DLD1 (cell line): ENCODE measurements around the gene EXOSC5.
"Not testable (repeated sequence)": the region's sequence is repeated elsewhere in the genome, so short reads cannot be mapped to it uniquely, and the experiment has no call there.

Experiments used
- in situ Hi-C: cut with HindIII; loops from 2 replicates; pipeline ENCODE4 v1.10.0; 2017; ENCODE audit warnings: low sequenced_read_pairs

EXOSC5 gene

DNA sequence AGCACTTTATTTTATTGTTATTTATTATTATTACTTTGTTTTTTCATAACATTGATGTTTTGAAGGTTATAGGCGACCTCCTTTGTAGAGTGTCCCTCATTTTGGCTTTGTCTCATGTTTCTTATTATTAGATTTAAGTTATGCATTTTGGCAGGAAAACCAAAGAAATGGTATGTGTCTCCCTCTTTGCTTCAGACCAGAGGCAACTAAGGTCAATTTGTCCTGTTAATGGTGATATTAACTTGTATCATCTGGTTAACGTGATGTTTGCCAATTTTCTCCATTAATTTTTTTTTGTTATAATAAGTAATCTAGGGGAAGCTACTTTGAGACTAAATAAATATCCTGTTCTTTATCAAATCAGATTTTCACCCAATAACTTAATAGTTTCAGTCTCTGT lies 24.7 kb downstream of the EXOSC5 start:
- in situ Hi-C loops = no loop called here

DNA sequence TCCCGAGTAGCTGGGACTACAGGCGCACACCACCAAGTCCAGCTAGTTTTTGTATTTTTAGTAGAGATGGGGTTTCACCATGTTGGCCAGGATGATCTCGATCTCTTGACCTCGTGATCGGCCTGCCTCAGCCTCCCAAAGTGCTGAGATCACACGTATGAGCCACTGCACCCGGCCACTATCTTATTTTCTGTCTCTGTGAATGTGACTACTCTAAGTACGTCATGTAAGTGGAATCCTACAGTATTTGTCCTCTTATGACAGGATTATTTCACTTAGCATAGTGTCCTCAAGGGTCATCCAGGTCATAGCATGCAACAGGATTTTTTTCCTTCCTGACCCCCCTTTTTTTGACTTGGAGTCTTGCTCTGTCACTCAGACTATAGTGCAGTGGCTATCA lies 25.6 kb downstream of the EXOSC5 start:
- in situ Hi-C loops = no loop called here

DNA sequence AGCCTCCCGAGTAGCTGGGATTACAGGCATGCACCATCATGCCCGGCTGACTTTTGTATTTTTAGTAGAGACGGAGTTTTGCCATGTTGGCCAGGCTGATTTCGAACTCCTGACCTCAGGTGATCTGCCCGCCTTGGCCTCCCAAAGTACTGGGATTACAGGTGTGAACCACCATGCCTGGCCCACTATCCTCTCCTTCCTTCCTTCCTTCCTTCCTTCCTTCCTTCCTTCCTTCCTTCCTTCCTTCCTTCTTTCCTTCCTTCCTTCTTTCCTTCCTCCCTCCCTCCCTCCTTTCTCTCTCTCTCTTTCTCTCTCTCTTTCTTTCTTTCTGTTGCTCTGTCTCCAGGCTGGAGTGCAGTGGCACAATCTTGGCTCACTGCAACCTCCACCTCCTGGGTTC lies 26.0 kb downstream of the EXOSC5 start:
- in situ Hi-C loops = not testable (repeated sequence)

DNA sequence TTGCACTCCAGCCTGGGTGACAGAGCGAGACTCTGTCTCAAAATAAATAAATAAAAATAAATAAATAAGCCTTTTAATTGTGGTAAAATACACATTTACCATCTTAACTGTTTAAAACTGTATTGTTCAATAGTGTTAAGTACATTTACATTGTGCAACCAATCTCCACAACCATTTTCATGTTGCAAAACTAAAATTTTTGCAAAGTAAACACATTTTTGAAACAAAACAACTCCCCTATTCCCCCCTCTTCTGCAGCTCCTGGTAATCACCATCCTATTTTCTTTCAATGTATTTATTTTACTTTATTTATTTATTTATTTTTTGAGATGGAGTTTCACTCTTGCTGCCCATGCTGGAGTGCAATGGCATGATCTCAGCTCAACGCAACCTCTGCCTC lies 27.4 kb downstream of the EXOSC5 start:
- in situ Hi-C loops = no loop called here

DNA sequence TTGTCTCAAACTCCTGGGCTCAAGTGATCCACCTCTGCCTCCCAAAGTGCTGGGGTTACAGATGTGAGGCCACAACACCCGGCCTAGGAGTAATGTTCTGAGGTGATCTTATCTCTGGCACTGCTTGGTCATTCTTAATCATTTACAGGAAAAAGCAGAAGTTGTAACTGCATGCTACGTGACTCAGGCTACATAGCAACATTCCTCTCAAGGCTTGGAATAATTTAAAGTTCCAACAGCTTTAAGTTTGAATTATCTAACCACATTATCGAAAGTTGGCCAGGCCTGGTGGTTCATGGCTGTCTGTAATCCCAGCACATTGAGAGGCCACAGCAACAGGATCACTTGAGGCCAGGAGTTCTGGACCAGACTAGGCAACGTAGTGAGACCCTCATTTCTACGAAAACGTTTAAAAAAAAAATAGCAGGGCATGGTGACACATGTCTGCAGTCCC lies 29.3 kb downstream of the EXOSC5 start:
- in situ Hi-C loops = no loop called here

DNA sequence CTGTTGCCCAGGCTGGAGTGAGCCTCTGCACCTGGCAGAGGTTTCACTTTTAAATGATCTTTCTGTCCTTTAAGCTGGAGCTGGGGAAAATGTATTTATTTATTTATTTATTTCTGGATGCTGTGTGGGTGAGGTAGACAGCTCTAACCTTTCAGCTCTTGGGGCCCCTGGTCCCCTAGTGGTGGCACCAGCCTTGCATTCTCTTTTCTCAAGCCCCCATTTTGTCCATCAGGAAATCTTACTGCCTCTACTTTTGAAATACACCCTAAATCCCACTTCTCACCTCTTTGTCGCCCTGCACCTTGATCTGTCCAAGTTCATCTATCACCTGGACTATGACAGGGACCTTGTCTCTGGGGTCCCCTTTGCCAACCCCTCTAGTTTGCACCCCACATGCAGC lies 31.1 kb downstream of the EXOSC5 start:
- in situ Hi-C loops = no loop called here

DNA sequence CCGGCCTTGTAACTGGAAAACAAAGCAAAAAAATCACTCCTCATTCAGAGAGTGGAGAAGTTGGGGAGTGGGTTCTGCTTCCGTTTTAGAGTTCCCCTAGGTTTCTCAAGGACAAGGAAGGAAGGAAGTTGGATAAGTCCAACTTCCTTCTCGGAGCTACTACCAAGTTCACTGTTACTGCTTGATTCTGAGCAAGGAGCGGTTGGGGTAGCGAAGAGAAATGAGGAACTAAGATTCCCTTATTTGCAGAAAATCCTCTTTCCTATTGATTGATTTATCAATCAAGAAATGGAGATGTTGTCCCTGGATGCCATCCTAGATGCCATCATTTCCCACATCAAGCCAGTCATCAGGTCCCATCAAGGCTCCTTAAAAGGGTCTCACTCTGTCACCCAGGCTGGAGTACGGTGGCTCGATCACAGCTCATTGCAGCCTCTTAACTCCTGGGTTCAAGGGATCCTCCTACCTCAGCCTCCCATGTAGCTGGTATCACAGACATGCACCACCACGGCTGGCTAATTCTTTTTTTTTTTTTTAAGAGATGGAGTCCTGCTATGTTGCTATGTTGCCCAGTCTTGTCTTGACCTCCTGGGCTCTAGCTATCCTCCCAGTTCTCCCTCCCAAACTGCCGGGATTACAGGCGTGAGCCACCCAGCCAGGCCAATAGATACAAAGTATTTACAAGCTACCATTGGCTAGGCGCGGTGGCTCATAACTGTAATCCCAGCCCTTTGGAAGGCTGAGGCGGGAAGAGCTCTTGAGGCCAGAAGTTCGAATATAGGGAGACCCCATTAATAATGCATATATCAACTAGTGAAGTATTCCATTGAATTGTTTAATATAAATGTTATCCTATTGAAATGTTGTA lies 32.4 kb downstream of the EXOSC5 start:
- in situ Hi-C loops = no loop called here

DNA sequence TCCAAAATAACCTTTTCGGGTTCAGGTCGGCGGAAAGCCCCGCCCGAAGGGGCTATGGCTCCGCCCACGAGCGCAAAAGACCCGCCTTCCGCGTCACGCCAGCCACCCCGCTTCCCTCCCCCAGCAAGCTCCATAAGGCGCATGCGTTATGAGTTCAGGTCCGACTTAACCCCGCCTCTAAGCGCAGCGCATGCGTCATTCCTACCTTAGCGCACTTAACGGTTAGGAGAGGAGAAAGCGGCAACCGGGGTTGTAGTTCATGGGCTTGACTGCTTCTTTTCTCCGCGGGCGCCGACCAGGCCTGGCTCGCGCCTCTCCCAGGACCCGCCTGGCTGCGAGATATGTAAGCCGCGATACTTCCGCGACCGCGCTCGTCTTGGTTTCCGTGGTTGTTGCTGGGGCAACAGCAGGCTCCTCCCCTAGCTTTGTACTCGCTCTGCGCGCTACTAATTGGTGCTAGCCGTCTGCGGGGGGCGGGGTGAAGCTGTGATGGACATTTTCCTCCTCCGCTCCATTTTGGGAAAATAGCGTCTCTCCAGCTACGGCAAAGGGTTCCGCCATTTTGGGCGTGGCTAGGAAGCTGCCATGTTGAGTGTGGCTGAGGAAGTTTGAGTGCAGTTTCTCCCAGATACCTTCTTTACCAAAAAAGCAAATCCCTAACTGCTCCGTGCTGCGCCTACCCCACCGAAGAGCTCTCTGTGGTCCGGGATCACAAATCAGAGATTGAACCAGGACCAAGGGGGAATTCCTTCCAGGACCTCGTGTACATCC lies 33.2 kb downstream of the EXOSC5 start, which contains the start of gene B9D2:
Gene B9D2, minus strand, starts transcription at position 397 of the 771 bp plus-strand sequence. CDS start 630 bp downstream, outside the sequence.
- in situ Hi-C loops = no loop called here

DNA sequence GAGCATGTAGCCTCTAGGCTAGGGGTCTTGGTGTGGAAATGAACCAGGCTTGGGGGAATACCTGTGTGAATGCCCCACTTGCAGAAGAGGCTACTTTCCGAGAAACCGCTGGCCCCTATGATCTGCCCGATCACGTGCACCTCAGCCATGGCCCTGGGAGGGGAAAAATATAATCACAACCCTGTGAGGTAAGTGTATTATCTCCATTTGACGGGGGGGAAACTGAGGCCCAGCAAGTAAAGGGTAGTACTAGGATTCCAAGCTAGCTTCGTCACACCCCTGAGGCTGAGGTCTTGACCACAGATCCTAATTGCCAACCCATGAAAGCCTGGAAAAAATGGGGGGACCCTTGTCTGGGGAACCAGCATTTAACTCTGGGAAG lies 33.8 kb downstream of the EXOSC5 start:
- in situ Hi-C loops = no loop called here

DNA sequence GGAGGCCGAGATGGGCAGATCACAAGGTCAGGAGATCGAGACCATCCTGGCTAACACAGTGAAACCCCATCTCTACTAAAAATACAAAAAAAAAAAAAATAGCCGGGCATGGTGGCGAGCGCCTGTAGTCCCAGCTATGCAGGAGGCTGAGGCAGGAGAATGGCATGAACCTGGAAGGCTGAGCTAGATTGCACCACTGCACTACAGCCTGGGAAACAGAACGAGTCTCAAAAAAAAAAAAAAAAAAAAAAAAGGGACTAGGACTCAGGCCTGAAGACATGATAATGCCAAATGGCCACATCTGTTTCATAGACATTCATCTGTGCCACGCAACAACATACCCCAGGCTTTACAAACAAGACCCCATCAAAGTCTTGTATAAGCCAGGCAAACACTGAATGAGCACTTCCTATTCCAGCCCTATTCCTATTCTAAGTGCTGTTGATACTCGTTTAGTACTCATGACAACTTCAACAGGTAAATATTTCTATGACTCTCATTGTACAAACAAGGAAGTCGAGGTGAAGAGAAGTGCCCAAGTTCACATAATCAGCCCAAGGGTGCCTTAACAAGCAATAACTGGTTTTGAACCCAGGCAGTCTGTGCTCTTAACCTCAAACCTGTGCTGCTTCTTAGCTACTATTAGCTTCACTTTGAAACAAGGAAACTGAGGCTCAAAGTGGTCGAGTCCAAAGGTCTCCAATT lies 34.9 kb downstream of the EXOSC5 start:
- in situ Hi-C loops = no loop called here

DNA sequence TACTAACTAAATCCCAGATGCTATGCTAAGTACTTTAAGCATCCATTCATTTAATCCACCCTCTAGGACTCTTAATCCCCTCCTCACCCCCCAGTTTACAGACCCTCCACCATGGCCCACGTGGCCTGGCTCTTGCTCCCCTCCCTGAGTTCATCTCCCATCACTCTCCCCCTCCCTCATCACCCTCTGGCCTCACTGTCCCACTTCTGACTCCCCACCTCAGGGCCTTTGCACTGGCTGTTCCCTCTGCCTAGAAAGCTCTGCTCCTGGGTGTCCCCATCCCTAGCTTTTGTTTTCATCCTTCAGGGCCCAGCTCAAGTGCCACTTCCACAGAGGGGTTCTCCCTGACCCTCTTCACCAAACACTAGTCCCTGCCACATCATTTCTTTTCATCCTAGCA lies 37.4 kb downstream of the EXOSC5 start:
- in situ Hi-C loops = no loop called here

DNA sequence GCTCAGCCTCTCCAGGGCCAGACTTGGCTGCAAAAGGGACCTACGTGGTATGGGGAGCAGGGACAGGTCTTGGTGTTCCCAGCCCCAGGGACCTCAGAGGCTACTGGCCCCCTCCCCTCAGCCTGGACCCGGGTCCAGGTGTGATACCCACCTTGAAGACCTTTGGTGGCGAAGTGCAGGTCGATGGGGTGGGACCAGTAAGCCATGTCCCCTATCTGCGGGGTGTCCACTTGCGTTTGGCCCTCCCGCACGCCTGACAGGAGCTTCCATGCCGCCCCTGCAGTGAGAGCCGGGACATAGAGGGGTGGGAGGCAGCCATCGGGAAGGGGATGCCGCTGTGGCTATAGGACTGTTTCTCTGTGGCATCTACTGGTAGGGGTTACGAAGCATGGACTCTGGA lies 39.4 kb downstream of the EXOSC5 start:
- in situ Hi-C loops = no loop called here

DNA sequence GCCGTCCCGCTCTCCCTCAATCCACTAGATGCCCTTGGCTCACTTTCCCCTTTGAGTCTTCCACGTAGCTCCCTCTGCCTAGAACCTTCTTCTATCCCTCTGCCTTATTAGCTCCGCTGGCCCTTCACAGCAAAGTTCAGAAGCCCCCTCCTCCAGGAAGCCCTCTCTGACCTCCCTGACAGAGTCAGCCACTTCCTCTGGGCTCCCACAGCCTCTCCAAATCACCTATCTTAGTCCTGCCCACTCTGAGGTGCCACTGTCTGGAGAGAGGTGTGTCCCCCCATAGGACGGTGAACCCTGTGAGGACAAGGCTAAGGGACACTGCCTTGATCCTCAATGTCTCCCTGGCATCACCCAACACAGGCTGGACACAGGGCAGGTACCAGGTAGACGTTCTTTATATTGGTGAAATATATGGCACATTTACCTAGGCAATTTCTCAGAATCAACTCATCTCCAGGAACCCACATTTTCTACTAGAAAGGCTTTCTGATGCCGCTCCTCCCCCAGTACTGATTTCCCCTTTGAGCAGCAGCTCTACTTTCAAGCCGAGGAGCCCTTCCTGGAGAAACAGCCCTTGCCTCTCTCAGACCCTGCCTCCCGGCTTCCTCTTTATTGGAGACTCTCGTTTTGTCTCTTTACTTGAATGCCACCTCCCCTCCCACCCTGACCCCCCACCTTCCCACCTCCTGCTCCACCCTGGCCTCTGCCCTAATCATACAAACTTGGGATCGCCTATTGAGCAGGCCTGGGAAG lies 40.0 kb downstream of the EXOSC5 start:
- in situ Hi-C loops = no loop called here

DNA sequence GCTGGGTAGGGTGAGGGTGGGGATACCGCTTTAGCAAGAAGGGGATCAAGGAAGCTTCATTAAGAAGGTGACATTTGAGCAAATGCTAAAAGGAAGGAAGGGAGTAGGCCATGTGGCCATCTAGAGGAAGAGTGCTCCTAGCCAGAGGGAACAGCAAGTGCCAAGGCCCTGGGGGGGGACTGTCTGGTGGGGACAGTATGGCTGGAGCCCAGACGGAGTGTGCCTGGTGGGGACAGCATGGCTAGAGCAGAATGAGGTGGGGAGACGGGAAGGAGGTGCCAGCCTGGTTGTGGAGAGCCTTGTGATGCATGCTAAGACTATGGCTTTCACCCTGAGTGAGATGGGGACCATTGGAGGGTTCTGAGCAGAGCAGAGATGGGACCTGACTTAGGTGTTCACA lies 41.4 kb downstream of the EXOSC5 start:
- in situ Hi-C loops = no loop called here

DNA sequence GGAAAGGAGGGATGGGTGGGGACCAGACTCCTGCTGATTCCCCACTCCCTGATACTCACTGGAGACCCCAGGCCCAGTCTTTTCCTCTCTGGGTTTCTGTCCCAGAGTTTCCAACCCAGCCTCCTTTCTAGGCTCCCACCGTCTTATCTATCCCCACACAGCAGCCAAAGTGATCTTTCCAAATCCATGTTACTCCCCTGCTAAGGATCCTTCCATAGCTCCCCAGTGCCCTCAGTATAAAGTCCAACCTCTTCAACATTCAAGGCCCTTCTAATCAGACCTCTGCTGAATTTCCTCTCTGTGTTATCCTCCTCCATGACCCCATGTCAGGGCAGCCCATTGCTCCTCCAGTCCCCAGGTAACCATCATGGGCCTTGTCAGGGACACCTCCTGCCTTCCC lies 42.1 kb downstream of the EXOSC5 start:
- in situ Hi-C loops = no loop called here

DNA sequence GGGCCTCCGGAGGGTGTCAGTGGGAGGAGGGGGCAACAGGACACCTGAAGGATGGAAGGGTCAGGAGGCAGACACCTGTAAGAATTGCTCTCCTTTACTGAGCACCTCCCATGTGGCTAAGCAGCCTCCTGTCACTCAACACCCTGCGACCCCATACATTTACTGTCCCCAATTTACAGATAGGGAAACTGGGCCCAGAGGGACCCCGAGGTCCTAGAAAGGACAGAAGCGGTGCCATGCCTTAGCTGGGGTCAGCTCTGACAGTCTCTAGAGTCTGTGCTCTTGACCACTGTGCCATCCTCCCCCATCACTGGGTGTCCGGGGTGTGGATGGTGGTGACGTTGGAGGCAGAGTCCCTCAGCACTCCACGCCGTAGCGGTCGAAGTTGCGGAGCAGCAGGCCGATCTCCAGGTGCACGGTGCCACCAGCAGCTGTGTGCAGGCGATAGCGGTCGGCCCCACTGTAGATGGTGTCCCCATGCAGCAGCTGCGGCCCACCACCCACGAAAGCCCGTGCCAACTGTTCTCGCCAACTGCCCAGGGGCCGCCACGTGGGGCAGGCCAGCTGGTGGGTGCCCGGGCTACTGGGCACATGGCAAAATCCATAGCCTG lies 42.7 kb downstream of the EXOSC5 start:
- in situ Hi-C loops = no loop called here

DNA sequence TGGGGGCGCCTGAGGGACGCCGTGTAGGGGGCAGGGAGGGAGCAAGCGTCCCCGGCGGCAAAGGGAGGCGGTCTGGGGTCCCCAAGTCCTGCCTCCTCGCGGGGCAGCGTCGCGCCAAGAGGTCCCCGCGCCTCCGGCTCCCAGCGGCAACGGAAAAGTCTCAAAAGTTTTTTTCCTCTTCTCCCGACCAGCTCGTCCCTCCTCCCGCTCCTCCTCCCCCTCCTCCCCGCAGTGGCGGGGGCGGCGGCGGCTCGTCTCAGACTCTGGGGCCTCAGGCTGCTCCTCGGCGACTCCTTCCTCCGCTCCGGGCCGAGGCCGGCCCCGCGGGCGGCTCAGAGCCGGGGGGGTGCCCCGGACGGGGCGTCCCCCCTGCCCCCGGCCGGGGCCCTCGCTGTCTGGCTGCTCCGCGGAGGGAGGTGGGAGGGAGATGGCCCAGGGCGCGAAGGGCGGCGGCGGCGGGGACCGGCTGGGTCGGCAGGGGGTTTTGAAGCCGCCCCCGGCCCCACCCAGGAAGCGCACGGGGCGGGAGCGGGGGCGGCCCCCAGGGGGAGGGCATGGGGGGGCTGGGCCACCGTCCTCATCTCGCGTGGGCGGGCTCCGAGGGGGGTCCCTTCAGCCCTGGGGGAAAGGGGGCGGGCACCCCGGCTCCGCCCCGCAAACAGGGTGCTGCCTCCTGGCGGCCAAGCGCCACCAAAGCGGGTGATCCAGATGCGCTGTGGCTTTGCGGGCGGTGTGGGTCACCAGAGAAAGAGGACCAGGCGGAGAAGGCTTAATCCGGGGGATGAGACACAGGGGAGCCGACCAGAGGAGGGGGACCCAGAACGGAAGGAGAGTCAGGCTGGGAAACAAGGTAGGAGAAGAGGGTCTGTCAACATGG lies 43.5 kb downstream of the EXOSC5 start, which contains the start of gene TGFB1:
Gene TGFB1, minus strand, starts transcription at position 457 of the 877 bp plus-strand sequence. CDS start 878 bp downstream, outside the sequence.
- in situ Hi-C loops = no loop called here

DNA sequence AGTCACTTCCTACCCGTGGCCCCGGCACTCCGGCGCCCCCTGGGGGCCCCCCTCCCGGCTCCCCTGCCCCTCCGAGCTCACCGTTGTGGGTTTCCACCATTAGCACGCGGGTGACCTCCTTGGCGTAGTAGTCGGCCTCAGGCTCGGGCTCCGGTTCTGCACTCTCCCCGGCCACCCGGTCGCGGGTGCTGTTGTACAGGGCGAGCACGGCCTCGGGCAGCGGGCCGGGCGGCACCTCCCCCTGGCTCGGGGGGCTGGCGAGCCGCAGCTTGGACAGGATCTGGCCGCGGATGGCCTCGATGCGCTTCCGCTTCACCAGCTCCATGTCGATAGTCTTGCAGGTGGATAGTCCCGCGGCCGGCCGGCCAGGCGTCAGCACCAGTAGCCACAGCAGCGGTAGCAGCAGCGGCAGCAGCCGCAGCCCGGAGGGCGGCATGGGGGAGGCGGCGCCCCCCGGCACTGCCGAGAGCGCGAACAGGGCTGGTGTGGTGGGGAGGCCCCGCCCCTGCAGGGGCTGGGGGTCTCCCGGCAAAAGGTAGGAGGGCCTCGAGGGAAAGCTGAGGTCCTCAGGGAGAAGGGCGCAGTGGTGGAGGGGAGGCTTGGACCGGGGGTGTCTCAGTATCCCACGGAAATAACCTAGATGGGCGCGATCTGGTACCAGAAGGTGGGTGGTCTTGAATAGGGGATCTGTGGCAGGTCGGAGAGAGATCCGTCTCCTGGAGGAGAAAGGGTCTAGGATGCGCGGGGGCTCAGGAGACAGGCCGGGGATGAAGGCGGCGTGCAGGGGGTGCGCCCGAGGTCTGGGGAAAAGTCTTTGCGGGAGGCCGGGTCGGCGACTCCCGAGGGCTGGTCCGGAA lies 44.3 kb downstream of the EXOSC5 start:
- in situ Hi-C loops = no loop called here
